ENCODE data around the gene STON2.
"Not testable (repeated sequence)": the region's sequence is repeated elsewhere in the genome, so short reads cannot be mapped to it uniquely, and the experiment has no call there.

The STON2 gene

DNA sequence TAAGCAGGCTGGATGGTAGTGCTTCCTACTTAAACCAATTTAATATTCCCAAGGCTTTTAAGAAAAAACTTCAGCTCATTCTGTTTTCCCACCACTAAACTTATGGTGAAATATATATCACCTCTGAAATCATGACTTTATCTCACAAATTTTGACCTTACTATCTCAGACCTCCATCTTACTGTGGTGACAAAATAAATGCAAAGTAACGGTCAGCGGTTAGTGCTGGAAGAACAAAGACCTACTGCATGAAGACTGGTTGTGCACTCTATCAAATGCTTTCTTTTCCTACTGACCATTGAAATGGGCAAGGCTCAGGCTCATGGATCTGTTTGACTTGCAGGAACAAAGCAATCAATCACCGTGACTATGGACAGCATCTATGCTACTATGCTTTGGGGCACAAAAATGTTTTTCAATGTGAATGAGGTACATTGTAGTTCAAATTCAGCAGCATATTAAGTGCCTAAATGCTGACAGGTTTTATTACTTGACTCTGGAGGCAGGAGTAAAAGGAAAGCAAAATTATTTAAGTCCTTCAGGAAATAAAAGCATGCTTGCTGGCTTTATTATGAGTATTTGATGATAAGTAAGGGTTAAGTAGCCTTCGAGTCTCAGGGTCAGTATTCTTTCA is 136.2 kb downstream of the STON2 start:
- DNase-seq: no peak

DNA sequence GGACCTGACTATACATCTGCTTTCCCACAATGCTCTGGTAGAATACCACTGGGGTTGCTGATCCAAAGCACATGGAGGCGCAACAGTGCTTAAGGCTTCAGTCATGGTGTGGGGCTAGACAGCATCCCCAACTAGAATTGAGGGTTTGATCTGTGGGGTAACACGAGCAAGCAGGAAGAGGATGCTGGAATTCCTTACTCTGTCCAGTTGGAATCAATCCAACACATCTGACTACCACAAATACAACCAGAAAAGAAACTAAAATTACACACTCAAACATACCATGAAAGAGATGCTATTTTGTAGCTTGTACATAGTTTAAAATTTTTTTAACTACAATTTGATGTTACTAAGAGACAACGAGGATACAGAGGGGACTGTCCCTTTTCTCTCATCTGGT is 138.9 kb downstream of the STON2 start:
- no peak for DNase-seq

DNA sequence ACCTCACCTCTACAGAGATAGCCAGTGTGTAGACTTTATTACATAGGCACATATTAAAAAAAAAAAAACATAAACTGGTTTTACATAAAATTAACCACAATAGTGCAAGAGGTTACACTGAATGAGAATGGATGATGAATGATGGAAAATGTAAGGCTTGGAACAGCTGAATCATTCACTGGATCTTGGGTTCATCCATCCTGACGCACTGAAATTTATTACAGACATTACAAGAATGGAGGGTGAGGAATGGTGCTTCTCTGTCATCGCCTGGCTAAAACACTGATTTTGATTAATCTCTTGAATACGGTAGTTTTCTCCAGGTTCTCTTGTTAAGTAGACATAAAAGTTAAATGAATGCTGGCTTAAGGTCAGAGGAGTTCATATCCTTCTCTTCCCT is 139.4 kb downstream of the STON2 start:
- no peak for DNase-seq

DNA sequence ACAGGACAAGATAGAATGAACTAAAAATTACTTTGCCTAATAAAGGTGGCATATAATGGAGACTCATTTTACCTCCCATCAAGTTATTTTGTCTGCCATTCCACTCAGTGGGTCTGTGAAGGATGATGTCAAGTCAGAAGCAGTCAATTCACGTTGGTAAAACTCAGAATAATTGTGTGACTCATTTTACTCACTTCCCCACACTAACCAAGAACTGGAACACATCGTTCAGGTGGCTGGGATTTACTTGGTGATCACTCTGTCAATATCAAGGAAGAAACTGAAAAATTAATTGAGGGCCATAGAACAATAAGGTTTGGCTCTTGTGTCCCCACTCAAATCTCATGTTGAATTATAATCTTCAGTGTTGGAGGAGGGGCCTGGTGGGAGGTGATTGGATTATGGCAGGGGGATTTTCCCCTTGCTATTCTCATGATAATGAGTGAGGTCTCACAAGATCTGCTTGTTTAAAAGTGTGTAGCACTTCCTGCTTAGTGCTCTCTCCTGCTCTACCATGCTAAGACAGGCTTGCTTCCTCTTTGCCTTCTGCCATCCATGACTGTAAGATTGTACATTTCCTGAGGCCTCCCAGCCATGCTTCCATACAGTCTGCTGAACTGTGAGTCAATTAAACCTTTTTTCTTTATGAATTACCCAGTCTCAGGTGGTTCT is 143.7 kb downstream of the STON2 start:
- DNase-seq: peak; percentile 3

DNA sequence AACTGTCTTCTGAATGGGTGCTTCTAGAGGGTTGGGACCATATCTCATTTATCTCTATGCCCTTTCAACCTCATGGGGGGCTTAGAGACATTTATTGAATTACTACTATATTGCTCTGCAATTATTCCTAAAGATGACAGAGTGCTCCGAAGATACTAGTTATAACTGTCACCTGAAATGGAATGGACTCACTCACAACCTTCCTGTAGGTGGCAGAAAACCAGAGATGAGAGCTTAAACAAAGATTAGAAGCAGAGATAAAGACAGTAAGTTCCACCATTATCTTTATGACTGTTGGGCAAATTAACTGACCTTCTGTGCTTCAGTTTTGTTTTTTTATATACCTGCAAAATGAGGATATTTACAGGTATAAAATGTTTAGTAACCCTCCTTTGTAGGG is 147.8 kb downstream of the STON2 start:
- DNase-seq: peak; percentile 7

DNA sequence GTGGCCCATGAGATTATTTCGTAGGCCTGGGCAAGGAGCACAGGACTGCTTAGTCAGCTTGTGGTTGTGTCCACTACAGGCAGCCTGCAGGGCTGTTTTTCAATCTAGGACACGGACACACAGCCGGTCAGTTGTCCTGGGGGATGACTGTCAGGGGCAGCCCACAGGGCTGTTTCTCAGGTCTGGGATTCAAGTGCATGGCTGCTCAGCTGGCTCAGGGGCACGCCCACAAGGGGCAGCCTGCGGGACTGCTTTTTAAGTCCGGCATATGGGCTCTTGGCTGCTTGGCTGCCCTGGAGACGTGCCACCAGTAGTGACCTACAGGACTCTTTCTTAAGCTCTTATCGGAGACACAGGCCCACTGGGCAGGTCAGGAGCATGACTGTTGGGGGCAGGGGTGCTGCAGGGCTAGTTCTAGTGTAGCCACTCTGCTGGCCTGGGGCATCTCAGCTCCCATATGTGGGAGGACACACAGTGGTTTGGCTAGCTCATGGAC is 152.8 kb downstream of the STON2 start:
- no peak for DNase-seq

DNA sequence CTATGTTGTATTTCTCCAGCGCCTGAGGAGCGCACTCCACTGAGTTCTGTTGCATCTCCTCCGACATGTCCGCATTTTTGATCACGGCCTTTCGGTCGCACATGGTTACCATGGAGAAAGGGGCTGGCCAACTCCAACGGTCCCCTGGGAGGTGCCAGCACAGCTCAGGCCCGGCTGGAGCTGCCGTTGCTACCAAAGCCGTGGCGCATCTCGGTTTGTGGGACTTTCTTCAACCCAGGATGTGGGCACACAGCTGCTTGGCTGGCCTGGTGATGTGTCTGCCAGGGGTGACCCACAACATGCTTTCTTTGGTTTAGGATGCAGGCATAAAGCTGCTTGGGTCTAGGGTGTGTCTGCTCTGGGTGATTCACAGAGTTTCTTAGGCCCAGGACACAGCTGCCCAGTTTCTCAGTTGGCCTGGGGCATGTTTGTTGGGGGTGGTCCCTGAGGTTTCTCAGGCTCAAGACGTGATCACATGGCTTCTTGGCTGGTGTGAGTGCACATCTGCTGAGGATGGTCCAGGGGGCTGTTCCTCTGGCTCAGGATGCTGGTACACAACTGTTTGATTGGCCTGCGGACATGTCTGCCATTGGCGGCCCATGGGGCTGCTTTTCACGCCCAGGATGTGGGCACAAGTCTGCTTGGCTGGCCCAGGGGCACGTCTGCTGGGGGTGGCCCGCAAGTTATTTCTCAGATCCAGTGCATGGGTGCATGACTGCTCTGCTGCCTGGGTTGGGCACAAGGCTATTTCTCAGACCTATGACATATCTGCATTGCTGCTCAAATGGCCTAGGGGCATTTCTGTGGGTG is 153.5 kb downstream of the STON2 start:
- DNase-seq: no peak

DNA sequence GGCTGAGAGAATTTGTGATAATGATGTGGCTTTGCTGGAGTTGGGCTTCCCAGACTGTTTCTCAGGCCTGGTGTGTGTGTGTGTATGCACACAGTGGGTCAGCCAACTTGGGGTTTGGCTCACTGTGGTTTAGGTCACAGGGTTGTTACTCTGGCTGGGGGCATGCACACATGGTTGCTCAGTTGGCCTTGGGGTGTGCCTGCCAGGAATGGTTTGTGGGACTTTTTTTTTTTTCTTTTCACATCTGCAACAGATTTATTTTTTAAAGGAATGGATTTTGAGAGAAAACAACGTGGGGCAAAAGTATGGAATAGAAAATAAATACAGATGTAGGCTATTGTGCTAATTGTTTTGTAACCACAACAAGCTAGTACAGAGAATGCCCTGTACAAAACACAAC is 154.4 kb downstream of the STON2 start:
- no peak for DNase-seq

DNA sequence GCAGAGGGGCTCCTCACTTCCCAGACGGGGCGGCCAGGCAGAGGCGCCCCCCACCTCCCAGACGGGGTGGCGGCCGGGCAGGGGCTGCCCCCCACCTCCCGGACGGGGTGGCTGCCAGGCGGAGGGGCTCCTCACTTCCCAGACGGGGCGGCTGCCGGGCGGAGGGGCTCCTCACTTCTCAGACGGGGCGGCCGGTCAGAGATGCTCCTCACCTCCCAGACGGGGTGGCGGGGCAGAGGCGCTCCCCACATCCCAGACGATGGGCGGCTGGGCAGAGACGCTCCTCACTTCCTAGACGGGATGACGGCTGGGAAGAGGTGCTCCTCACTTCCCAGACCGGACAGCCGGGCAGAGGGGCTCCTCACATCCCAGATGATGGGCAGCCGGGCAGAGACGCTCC is 155.7 kb downstream of the STON2 start:
- not testable (repeated sequence) for DNase-seq

DNA sequence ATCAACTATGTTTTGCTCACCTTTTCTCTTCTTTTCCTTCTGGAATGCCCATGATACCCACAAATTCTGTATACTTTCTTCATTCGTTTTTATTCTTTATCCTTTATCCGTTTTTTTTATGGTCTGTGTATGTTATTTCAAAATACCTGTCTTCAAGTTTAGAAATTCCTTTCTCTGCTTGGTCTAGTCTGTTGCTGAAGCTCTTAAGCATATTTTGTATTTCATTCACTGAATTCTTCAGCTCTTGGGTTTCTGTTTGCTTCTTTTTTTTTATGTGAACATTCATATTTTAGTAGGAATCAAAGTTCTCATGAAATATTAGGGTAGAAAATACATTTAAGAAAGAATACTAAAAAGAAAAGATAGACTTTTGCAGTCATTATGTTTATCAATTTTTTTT is 156.6 kb downstream of the STON2 start:
- DNase-seq: no peak

DNA sequence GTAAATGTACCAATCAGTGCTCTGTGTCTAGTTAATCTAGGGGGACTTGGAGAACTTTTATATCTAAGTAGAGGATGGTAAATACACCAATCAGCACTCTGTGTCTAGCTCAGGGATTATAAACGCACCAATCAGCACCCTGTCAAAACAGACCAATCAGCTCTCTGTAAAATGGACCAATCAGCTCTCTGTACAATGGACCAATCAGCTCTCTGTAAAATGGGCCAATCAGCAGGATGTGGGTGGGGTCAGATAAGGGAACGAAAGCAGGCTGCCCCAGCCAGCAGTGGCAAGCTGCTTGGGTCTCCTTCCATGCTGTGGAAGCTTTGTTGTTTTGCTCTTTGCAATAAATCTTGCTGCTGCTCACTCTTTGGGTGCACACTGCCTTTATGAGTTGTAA is 163.3 kb downstream of the STON2 start:
- not testable (repeated sequence) for DNase-seq

DNA sequence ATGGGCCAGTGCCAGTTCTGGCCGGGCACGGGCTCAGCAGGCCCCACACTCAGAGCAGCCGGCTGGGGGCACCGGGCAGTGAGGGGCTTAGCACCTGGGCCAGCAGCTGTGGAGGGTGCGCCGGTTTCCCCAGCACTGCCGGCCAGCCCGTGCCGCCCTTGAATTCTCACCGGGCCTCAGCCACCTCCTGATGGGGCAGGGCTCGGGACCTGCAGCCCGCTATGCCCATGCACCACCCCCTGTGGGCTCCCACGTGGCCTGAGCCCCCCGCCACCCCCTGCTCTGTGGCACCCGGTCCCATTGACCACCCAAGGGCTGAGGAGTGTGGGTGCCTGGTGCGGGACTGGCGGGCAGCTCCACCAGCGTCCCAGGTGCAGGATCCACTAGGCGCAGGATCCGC is 164.0 kb downstream of the STON2 start:
- DNase-seq: no peak

DNA sequence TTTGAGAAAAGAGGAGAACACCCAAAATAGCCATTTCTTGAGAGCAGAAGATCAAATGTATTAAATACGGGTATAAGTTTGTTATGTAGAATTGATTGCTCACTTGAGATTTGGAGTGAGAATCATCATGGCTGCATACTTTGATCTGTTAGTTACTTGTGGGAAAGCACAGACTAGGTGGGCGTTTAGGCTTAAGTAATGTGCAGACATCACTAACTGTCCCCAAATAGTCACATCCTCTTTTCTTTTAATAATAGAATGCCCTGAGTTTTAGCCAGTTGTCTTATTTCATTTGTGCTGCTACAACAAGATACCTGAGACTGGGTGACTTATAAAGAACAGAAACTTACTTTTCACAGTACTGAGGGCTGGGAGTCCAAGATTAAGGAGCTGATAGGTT is 165.0 kb downstream of the STON2 start:
- no peak for DNase-seq

DNA sequence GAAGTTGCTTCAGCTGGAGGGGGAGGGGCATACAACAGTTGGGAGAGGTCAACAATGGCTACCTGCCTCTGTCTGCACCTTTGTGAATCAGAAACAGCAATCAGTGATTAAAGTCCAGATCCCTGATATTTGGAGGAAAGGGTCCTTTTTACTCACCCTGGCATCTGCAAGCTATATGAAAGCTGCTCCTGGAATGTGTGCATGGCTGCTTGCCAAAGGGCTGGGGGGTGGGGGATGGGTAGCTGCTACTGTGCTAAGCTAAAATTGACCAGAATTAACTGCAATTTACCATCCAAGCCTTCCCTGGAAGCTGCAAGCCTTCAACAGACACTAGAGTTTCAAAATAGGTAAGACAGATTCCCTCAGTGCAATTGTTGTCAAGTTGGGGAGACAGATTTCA is 165.8 kb downstream of the STON2 start:
- no peak for DNase-seq

DNA sequence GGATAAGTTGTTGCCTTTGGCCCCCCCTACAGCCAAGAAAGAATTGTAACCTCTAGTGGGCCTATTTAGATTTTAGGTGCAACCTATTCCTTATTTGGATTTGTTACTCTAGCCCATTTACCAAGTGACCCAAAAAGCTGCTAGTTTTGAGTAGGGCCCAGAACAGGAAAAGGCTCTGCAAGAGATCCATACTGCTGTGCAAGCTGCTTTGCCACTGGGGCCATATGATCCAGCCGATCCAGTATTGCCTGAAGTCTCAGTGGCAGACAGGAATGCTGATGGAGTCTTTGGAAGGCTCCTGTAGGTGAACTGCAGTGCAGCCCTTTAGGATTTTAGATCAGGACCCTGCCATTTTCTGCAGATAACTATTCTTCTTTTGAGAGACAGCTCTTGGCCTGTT is 166.5 kb downstream of the STON2 start:
- no peak for DNase-seq

DNA sequence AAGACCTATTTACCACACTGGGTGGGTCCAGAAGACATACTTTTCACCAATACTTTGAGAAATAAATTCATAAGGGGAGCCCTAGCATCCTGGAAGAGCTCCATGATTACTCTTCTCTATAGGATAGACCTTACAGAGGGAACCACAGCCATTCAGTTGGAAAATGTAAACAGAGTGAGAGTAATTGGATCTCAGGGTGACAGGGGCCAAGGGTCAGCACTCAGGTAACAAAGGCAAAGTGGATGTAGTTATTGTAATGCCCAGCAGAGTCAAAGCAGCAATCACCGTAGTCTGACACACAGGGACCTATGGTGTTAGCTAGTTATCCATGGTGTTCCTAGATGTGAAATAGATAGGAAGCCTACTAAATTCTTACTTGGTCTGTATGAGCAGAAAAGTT is 168.6 kb downstream of the STON2 start:
- peak; percentile 48 for DNase-seq

DNA sequence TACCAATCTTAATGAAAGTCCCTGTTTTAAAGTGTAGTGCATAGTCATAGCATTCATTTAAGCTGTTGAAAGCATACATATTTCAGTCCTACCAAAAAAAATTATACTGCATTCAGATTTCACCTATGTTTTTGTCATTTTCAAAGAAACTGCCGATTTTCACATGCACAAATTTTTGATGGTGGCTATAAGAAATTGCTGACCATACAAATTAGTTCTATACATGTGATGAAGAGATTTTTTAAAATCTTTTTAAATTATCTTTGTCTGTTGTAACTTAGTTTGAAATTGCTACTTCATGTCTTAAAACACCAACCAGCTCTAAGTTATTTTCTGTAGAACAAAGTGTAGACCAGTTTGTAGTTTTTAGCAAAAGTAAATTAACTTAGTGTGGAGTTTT is 175.9 kb downstream of the STON2 start:
- DNase-seq: no peak

DNA sequence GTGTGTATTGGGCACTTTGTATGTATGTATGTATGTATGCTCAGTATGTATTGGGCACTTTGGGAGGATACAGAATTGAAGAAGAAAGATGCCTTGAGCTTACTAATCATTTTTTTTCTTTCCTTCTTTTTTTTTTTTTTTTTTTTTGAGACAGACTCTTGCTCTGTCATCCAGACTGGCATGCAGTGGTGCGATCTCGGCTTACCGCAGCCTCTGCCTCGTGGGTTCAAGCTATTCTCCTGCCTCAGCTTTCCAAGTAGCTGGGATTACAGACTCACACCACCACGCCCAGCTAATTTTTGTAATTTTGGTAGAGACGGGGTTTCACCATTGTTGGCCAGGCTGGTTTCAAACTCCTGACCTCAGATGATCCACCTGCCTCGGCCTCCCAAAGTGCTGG is 176.3 kb downstream of the STON2 start:
- not testable (repeated sequence) for DNase-seq

DNA sequence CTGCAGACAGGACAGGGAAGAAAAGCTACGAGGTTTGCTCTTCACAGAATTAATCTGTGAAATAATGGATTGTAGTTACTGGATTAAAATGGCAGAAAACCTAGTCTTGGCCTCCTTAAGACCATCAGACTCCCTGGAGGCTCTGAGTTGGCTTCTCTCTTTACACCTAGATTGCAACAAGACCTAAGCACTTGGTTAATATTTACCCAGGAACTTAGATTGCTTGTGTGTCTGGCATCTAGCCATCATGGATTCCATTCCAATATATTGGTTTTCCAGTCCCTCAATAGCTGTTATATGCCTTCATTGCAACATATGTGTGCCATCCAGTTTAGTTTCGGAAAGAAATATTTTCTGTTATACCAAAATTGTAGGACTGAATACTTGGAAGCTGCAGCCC is 177.4 kb downstream of the STON2 start:
- DNase-seq: peak; percentile 27

DNA sequence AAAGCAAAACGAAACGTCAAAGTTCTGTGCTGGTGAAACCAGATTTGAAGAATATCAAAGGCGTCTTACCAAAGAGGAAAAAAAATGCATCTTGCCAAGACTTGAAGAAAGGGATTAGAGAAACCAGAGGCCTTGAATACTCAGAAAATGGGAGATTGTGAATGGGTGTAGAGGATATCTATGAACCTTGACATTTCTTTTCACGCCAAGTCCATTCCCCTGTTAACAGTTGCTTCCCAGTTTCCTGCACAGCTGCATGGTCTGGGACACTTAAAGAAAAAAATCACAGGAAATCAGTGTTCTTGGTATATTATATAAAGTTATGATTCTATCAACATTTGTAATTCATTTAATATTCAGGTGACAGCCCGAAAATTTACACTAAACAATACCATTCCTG is 178.0 kb downstream of the STON2 start:
- no peak for DNase-seq

DNA sequence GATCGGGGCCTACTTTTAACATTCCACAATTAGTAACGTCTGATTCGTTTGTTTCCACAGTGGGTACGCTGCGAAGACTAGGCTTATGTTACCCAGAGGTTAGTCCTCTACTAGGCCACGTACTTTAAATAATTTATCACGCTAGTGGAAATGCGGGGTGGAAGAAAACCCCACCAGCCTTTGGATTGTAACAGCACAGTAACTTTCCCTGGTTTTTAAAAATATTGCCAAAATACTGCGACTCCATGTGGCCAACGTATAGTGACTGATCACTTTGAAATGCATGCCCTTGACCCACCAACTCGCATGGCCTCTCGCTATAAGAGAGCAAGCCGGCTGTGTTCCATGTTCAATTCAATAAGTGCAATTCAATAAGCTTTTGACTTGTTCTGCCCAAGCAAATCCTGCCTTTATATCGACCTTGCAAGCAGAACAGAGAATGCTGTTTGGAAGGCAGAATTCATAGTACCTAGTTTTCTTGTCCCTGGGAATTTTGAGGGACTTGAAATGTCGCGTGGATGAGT is 178.5 kb downstream of the STON2 start:
- DNase-seq: peak; percentile 39

DNA sequence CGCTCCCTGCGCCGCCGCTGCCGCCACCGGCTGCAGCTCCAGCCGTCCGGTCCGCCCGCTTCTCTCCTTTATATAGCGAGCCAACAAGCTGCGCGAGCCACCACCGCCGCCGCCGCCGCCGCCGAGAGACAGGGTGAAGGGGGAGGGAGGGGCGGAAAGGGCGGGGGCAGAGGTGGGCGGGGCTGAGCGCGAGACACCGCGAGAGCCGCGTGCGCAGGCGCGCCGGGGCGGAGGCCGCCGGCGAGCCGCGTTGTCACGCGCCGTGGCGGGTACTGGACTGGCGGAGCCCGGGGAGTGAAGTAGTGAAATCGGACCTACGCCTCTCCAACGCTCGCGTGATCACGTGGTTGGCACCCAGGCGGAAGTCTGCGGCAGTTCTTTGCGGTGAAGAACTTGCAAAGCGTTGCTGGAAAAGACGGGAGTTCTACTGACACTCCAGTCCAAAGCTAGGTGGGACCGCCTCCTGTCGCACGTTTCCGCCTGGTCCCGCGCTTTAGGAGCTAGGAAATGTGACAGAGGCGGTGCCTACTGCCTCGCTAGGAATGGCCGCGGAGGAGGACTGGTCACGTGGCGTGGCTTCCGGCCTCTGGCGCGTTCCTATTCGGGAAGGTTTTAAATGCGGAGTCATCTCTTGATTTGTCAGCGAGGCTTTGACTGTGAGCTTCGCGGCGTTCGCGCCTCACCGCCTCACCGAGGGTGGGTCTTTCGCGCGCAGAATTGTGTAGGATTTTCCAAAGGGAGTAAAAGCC is 179.1 kb downstream of the STON2 start, which contains the start of gene GTF2A1:
TSS of gene GTF2A1 (minus strand) at position 130 of the 749 bp plus-strand sequence. CDS start 441 bp downstream, outside the sequence.
- peak; percentile 92 for DNase-seq

DNA sequence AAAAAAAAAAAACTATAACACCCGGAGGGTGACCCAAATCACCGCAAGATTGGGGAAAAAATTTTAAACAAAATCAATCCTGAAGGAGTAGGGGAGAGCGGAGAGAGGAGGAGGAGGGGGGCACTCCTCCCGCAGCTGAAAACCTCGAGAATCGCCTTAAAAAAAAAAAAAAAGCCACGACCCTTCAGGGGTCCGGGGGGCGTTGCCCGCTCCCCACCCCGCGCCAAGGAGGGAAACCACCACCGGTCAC is 179.6 kb downstream of the STON2 start:
- DNase-seq: no peak
